AG08396 (cell line): Measurements from ENCODE around the gene AOC2.
"Not testable (repeated sequence)": the region's sequence is repeated elsewhere in the genome, so short reads cannot be mapped to it uniquely, and the experiment has no call there.

Experiments
- DNase-seq: peaks from one replicate; pipeline ENCODE4 v3.0.0; 2012; ENCODE audit warnings: low spot score, mixed read lengths

Gene AOC2

GRCh38 chr17:42883802-42884558 lies 39.6 kb downstream of the AOC2 start:
- no peak for DNase-seq

GRCh38 chr17:42885806-42886205 lies 41.4 kb downstream of the AOC2 start:
- not testable (repeated sequence) for DNase-seq

- no peak for DNase-seq
These were observed 42.1 kb downstream of the AOC2 start for GRCh38 chr17:42886283-42887176.

- no peak for DNase-seq
These were observed 45.4 kb downstream of the AOC2 start for GRCh38 chr17:42889809-42890208.

GRCh38 chr17:42891539-42892152 lies 47.3 kb downstream of the AOC2 start:
- peak; percentile 49 for DNase-seq

GRCh38 chr17:42893359-42893758 lies 49.0 kb downstream of the AOC2 start:
- DNase-seq = no peak

- no peak for DNase-seq
These were observed 50.2 kb downstream of the AOC2 start for GRCh38 chr17:42894283-42895184.

- DNase-seq = peak; percentile 84
These were observed 50.8 kb downstream of the AOC2 start for GRCh38 chr17:42895185-42895555.

GRCh38 chr17:42898147-42898811 lies 53.9 kb downstream of the AOC2 start:
- no peak for DNase-seq

GRCh38 chr17:42899981-42900380 lies 55.6 kb downstream of the AOC2 start:
- DNase-seq = not testable (repeated sequence)
